WERI-Rb-1 (cell line): Measurements from ENCODE around the gene AFAP1.
"Not testable (repeated sequence)": the region's sequence is repeated elsewhere in the genome, so short reads cannot be mapped to it uniquely, and the experiment has no call there.

Experiments used
- DNase-seq: peaks from one replicate; pipeline ENCODE4 v3.0.0-alpha.2; 2020
- H3K27ac ChIP-seq: fragments of 250-450 bp; sonication (Bioruptor Pico); 2 replicates; pipeline ENCODE4 v1.5.1; 2020; ENCODE audit warnings: mild to moderate bottlenecking, moderate library complexity
- H3K27me3 ChIP-seq: fragments of 250-450 bp; sonication (Bioruptor Pico); 2 replicates; pipeline ENCODE4 v1.5.1; 2021; ENCODE audit warnings: mild to moderate bottlenecking, low read depth, moderate library complexity; ENCODE audit not compliant: insufficient read depth, severe bottlenecking
- H3K36me3 ChIP-seq: fragments of 250-450 bp; sonication (Bioruptor Pico); 2 replicates; pipeline ENCODE4 v1.5.1; 2020; ENCODE audit warnings: mild to moderate bottlenecking, moderate library complexity
- H3K4me3 ChIP-seq: 2 replicates; pipeline ENCODE4 v1.5.1; 2011; ENCODE audit warnings: low read depth, mild to moderate bottlenecking, control low read depth, low read length
- H3K9me3 ChIP-seq: fragments of 250-450 bp; sonication (Bioruptor Pico); 2 replicates; pipeline ENCODE4 v1.5.1; 2021; ENCODE audit warnings: mild to moderate bottlenecking, moderate library complexity; ENCODE audit not compliant: severe bottlenecking
- TF ChIP-seq, protein P1 (sequence below): IDR thresholded peaks from 2 replicates; pipeline ENCODE4 v1.5.1; 2011; ENCODE audit warnings: low read depth, mild to moderate bottlenecking, control low read depth, inconsistent platforms, low read length

The AFAP1 gene

DNA sequence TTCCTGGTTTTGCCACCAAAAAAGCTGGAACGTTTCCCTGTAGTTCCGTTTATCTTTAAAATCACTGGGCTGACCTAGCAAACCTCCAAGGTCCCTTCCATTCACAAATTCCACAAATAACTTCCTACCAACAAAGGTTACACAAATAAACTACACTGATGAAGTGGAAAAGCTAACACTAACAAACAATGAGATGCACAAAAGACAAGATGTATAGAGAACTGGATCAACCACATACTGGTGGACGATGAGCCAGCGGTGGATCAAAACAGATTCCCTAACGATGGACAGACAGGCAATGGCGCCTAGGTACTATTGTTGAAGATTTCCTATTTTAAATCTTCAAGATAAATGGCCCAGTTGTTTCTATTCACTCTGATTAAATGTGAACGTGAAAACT, 15.5 kb downstream of the AFAP1 start:
- H3K27ac ChIP-seq = no peak overlapping the region
- TF ChIP-seq, protein P1, sequence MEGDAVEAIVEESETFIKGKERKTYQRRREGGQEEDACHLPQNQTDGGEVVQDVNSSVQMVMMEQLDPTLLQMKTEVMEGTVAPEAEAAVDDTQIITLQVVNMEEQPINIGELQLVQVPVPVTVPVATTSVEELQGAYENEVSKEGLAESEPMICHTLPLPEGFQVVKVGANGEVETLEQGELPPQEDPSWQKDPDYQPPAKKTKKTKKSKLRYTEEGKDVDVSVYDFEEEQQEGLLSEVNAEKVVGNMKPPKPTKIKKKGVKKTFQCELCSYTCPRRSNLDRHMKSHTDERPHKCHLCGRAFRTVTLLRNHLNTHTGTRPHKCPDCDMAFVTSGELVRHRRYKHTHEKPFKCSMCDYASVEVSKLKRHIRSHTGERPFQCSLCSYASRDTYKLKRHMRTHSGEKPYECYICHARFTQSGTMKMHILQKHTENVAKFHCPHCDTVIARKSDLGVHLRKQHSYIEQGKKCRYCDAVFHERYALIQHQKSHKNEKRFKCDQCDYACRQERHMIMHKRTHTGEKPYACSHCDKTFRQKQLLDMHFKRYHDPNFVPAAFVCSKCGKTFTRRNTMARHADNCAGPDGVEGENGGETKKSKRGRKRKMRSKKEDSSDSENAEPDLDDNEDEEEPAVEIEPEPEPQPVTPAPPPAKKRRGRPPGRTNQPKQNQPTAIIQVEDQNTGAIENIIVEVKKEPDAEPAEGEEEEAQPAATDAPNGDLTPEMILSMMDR = no peak
- no peaks in the 10 kb centered on the region for H3K27me3 ChIP-seq
- DNase-seq = no peak
- no peak overlapping the region for H3K4me3 ChIP-seq
- H3K9me3 ChIP-seq = no peaks in the 10 kb centered on the region
- no peaks in the 10 kb centered on the region for H3K36me3 ChIP-seq

DNA sequence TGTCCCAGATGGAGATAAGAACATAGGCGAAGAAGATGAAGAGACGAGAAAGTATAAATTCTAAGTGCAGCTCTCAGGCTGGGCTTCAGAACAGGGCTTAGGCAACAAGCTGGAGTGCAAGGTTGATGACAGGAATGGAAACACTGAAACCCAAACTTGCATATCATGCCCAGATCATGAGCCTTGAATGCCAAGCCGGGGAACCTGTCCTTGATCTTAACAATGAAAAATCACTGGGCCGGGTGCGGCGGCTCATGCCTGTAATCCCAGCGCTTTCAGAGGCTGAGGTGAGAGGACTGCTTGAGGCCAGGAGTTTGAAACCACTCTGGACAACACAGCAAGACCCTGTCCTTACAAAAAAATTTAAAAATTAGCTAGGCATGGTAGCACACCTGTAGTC, 17.2 kb downstream of the AFAP1 start:
- H3K27me3 ChIP-seq = no peaks in the 10 kb centered on the region
- H3K4me3 ChIP-seq = no peak overlapping the region
- H3K9me3 ChIP-seq = no peaks in the 10 kb centered on the region
- DNase-seq = no peak
- no peaks in the 10 kb centered on the region for H3K36me3 ChIP-seq
- TF ChIP-seq, protein P1 = no peak
- no peak overlapping the region for H3K27ac ChIP-seq

DNA sequence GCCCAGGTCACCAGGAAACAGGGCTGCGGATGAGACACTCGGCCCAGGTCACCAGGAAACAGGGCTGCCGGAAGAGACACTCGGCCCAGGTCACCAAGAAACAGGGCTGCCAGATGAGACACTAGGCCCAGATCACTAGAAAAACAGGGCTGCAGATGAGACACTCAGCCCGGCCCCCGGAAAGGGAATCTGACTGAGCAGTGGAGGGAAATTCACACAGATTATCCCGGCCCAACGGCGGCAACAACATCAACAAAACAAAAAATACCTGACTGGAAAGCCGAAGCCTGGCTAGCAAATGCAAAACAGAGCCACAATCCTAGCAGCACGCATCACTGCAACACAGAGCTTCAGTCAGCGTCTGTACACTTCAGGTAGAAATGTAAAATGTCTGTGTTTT, 20.7 kb downstream of the AFAP1 start:
- TF ChIP-seq, protein P1 = no peak
- Histone ChIP-seq H3K9me3 (no peaks in the 10 kb centered on the region), H3K4me3 (no peak overlapping the region), H3K36me3 (no peaks in the 10 kb centered on the region), H3K27me3 (no peaks in the 10 kb centered on the region), H3K27ac (no peak overlapping the region)
- no peak for DNase-seq

DNA sequence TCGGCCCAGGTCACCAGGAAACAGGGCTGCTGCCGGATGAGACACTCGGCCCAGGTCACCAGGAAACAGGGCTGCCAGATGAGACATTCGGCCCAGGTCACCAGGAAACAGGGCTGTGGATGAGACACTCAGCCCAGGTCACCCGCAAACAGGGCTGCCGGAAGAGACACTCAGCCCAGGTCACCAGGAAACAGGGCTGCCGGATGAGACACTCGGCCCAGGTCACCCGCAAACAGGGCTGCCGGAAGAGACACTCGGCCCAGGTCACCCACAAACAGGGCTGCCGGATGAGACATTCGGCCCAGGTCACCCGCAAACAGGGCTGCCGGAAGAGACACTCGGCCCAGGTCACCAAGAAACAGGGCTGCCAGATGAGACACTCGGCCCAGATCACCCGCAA, 21.5 kb downstream of the AFAP1 start:
- not testable (repeated sequence) for H3K9me3 ChIP-seq, DNase-seq, H3K36me3 ChIP-seq, H3K27ac ChIP-seq, H3K27me3 ChIP-seq, H3K4me3 ChIP-seq

DNA sequence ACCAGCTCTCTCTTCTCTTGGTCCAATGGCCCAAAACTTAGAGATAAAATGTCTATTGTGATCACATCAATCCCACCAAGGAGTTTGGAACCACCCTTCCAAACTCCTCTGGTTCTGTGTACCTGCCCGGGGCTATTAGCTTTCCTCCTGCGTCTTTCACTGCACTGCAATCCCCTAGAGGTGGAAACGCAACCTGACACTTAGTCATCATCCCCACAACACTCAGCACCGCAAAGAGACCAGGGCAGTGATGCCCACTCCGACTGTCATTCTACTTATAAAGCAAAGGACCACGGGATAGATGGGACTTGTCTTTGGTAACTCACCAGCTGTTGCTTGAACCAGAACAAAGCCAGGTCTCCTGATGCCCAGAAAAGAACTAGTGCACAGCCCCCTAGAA, 22.0 kb downstream of the AFAP1 start:
- DNase-seq = no peak
- no peaks in the 10 kb centered on the region for H3K27me3 ChIP-seq
- no peaks in the 10 kb centered on the region for H3K9me3 ChIP-seq
- H3K27ac ChIP-seq = no peak overlapping the region
- H3K4me3 ChIP-seq = no peak overlapping the region
- H3K36me3 ChIP-seq = no peaks in the 10 kb centered on the region
- TF ChIP-seq, protein P1 = peak; percentile 26; the same call in 1 of the 2 replicates

DNA sequence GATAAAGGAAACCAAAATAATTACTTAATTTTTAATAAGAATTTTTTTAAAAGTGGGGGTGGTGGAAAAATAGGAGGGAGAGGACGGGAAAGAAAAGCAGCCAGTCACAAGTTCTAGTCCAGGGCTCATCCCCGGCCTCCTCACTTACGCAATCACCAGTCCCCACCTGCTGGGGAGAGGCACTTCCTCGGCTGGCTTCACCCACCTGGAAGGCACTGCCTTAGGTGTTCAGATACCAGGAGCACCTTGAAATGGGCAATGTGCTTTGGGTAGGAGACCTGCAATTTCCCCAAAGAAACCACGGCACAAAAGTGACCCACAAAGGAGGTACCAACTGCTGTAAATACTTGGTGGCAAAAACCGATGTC, 23.8 kb downstream of the AFAP1 start:
- Histone ChIP-seq H3K4me3 (no peak overlapping the region), H3K27me3 (no peaks in the 10 kb centered on the region), H3K36me3 (no peaks in the 10 kb centered on the region), H3K27ac (no peak overlapping the region), H3K9me3 (no peaks in the 10 kb centered on the region)
- TF ChIP-seq, protein P1 = peak; percentile 34; the same call in 1 of the 2 replicates
- DNase-seq = no peak
